HCT116 (cell line): ENCODE data around the gene GALT.

Experiments
- EZH2 ChIP-seq: fragments of 200-600 bp; sonication (generic); IDR thresholded peaks from 2 replicates; pipeline ENCODE4 v1.6.1; 2017; ENCODE audit warnings: antibody characterized with exemption, mixed run types
- POLR2A ChIP-seq: IDR thresholded peaks from 2 replicates; pipeline ENCODE4 v1.7.0; 2011; ENCODE audit warnings: borderline replicate concordance; ENCODE audit not compliant: insufficient read depth, insufficient read length; ENCODE audit errors: extremely low read depth
- POLR2AphosphoS5 ChIP-seq: IDR thresholded peaks from 2 replicates; pipeline ENCODE4 v1.6.1; 2011; ENCODE audit warnings: mild to moderate bottlenecking, low read depth, low read length, moderate library complexity
- TF ChIP-seq, protein P1 (sequence below), 3 experiments: fragments of 200-600 bp in 1 of 3; sonication (generic) in 1 of 3; IDR thresholded peaks in 2 of 3; conservative IDR thresholded peaks in 1 of 3; 2 replicates each; pipeline ENCODE4 v1.5.1; 2012 to 2017; ENCODE audit warnings: low read depth in 2 of 3, low read length in 2 of 3, antibody characterized with exemption in 1 of 3, borderline replicate concordance in 1 of 3, control low read depth in 1 of 3, mild to moderate bottlenecking in 1 of 3, mixed read lengths in 1 of 3, mixed run types in 1 of 3, moderate library complexity in 1 of 3; ENCODE audit not compliant: insufficient read depth in 1 of 3
- TF ChIP-seq, protein P2 (sequence below): IDR thresholded peaks from 2 replicates; pipeline ENCODE4 v1.6.1; 2012
- TF ChIP-seq, protein P3 (sequence below): IDR thresholded peaks from 2 replicates; pipeline ENCODE4 v1.6.1; 2012; ENCODE audit warnings: low read depth

DNA sequence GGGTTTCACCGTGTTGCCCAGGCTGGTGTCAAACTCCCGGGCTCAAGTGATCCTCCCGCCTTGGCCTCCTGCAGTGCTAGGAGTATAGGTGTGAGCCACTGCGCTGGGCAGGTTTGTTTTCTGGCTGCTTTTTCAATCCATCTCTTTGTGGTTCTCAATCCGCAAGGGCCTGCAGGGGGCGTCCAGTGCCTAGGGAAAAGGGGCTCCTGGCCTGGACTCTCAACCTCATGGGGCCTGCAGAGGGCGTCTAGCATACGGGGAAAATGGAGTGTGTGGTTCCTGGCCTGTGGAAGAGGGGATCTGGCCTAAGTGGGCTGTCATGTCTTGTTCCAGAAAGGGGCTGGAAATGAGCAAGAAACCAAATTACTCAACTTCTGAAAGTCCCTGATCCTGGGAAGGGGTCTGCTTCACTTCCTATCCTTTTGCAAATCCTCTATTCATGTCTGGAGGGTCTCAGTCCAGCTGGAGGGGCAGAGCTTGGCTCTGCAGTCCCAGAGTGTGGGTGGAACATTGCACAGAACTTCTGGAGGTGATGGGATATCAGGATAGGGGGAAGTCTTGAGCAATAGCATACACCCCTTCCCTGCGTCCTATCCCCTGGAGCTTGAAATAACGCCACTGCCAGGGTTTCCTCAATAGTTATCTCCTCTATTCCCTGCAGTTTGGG is 28.7 kb downstream of the GALT start:
- TF ChIP-seq, protein P1, sequence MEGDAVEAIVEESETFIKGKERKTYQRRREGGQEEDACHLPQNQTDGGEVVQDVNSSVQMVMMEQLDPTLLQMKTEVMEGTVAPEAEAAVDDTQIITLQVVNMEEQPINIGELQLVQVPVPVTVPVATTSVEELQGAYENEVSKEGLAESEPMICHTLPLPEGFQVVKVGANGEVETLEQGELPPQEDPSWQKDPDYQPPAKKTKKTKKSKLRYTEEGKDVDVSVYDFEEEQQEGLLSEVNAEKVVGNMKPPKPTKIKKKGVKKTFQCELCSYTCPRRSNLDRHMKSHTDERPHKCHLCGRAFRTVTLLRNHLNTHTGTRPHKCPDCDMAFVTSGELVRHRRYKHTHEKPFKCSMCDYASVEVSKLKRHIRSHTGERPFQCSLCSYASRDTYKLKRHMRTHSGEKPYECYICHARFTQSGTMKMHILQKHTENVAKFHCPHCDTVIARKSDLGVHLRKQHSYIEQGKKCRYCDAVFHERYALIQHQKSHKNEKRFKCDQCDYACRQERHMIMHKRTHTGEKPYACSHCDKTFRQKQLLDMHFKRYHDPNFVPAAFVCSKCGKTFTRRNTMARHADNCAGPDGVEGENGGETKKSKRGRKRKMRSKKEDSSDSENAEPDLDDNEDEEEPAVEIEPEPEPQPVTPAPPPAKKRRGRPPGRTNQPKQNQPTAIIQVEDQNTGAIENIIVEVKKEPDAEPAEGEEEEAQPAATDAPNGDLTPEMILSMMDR (IDR thresholded peaks at IDR 0.05 in 2 of 3, conservative IDR thresholded peaks at IDR 0.05 in 1 of 3; ENCODE audit: borderline replicate concordance in 1 of 3, insufficient read depth in 1 of 3, low read depth in 2 of 3, low read length in 2 of 3), result peak; percentile 93 to 99 (median 96)
- TF ChIP-seq POLR2AphosphoS5, result no peak
- TF ChIP-seq POLR2A, result no peak
- no peak for TF ChIP-seq EZH2
- TF ChIP-seq, protein P2, sequence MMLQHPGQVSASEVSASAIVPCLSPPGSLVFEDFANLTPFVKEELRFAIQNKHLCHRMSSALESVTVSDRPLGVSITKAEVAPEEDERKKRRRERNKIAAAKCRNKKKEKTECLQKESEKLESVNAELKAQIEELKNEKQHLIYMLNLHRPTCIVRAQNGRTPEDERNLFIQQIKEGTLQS, result no peak
- TF ChIP-seq, protein P3, sequence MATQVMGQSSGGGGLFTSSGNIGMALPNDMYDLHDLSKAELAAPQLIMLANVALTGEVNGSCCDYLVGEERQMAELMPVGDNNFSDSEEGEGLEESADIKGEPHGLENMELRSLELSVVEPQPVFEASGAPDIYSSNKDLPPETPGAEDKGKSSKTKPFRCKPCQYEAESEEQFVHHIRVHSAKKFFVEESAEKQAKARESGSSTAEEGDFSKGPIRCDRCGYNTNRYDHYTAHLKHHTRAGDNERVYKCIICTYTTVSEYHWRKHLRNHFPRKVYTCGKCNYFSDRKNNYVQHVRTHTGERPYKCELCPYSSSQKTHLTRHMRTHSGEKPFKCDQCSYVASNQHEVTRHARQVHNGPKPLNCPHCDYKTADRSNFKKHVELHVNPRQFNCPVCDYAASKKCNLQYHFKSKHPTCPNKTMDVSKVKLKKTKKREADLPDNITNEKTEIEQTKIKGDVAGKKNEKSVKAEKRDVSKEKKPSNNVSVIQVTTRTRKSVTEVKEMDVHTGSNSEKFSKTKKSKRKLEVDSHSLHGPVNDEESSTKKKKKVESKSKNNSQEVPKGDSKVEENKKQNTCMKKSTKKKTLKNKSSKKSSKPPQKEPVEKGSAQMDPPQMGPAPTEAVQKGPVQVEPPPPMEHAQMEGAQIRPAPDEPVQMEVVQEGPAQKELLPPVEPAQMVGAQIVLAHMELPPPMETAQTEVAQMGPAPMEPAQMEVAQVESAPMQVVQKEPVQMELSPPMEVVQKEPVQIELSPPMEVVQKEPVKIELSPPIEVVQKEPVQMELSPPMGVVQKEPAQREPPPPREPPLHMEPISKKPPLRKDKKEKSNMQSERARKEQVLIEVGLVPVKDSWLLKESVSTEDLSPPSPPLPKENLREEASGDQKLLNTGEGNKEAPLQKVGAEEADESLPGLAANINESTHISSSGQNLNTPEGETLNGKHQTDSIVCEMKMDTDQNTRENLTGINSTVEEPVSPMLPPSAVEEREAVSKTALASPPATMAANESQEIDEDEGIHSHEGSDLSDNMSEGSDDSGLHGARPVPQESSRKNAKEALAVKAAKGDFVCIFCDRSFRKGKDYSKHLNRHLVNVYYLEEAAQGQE, result no peak
